Activated CD4-positive, CD25-positive, alpha-beta regulatory T cell treated with anti-CD3 and anti-CD28 coated beads, Interleukin-2, amount 50 U/mL, for 72 hours (primary cell): ENCODE results near the gene KCNN4.
"Not testable (repeated sequence)": the region's sequence is repeated elsewhere in the genome, so short reads cannot be mapped to it uniquely, and the experiment has no call there.

Experiments used
- DNase-seq: peaks from one replicate; pipeline ENCODE4 v3.0.0; 2021

Gene KCNN4

DNA sequence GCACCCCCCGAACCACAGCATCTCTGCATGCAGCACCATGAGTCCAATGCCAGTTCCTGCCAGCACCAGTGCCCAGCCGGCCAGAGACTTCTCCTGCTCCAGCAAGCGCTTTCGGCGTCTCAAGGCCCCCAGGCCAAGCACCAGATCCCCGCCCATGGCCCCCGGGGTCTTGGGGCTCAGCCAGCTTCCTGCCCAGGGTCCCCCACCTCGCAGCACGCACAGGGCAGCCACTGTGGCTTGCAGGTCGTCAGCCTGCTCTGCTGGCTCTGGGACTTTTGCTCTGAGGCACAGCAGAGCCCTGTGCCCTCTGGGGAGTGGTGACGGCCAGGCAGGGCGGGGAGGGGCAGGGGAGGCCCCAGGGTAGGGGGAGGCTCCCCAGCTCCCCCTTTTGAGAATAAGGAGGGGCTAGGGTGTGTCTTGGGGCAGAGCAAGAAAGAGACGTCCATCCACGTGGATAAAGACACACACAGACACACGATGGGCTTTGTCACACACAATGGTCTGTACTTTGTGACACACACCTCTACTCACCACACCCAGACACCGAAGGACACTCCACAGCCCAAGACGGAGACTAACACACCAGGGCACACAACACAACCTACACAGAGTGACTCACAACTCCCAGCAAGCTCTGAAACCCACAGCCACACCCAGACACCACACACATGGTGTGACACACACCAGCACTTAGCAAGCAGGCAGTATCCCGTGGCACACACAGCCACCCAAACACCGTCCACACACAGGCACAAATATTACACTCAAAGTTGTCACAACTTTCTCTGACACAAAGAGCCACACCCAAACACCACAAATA lies at the start of gene KCNN4:
Gene KCNN4 (minus strand): TSS at position 268 of the 820 bp plus-strand sequence. CDS start 112 bp downstream, at position 156.
- DNase-seq = peak; percentile 71

DNA sequence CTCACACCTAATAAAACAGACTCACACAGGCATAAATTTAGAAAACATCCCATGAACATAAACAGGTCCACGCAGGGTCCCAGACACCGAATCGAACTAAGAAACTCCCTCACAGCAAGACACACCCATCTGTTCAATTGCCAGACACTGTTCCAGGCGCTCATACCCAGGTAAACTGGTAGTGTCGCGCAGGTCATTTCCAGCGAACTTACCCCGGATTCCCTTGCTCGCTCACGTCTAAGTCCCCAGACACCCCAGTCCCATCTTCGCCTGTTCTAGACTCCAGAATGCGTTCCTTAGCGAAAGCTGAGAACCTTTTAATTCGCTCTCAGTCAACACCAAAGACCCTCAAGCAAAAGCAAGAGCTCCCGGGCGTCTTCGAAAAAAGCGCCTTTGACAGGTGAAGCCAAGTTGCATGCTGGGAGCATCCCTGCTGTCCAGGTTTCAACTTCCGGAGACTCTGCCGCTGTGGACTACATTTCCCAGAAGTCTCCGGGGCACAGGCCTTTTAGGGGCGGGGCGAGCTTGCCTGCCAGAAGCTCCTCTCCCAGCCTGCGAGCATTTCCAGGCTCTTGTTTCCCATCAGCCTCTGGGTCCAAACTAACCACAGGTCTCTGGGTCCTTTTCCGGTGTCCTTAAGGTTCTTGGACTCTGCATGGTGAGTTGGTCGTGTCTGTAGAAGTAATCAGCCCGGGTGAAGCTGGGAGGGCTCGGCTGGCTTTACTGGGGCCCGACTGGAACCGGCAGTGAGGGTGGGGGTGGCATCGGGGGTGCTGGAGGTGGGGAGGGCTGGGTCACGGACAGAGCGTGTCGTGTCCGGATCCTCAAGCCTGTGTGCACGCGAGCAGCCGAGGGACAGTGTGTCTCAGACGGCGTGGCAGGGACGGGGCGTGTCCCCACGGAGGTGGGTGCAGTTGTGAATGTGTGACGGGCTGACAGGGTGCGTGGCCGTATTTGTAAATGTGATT lies 46.3 kb upstream of the KCNN4 start, which contains the start of gene ZNF283:
Gene ZNF283 (plus strand): TSS at position 535 of the 968 bp plus-strand sequence. CDS start 6,184 bp downstream, outside the sequence.
- DNase-seq = peak; percentile 83

DNA sequence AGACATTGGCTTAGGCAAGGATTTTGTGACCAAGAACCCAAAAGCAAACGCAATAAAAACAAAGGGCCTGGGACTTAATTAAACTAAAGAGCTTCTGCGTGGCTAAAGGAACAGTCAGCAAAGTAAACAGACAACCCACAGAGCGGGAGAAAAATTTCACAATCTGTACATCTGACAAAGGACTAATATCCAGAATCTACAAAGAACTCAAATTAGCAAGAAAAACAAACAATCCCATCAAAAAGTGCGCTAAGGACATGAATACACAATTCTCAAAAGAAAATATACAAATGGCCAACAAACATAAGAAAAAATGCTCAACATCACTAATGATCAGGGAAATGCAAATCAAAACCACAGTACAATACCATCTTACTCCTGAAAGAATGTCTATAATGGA lies 43.8 kb upstream of the KCNN4 start:
- DNase-seq = not testable (repeated sequence)

DNA sequence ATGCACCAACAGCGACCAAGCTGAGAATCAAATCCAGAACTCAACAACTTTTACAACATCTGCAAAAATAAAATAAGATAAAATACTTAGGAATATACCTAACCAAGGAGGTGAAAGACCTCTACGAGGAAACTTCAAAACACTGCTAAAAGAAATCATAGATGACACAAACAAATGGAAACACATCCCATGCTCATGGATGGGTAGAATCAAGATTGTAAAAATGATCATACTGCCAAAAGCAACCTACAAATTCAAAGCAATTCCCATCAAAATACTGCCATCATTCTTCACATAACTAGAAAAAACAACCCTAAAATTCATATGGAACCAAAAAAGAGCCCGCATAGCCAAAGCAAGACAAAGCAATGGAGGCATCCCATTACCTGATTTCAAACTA lies 43.1 kb upstream of the KCNN4 start:
- DNase-seq = not testable (repeated sequence)

DNA sequence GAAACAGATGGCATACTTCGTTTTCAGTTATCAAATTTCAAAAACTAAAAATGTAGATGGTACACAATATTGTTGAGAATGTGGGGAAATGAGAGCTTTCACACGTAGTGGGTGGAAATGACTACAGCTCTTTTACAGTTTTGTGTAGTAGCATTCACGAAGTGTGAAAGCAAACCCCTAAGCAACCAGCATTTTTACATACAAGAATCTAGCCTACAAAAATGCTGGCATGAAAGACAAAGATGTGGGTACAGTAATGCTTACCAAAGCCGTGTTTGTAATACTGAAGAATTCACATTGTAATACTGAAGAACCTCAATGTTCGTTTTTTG lies 40.1 kb upstream of the KCNN4 start:
- DNase-seq = no peak

DNA sequence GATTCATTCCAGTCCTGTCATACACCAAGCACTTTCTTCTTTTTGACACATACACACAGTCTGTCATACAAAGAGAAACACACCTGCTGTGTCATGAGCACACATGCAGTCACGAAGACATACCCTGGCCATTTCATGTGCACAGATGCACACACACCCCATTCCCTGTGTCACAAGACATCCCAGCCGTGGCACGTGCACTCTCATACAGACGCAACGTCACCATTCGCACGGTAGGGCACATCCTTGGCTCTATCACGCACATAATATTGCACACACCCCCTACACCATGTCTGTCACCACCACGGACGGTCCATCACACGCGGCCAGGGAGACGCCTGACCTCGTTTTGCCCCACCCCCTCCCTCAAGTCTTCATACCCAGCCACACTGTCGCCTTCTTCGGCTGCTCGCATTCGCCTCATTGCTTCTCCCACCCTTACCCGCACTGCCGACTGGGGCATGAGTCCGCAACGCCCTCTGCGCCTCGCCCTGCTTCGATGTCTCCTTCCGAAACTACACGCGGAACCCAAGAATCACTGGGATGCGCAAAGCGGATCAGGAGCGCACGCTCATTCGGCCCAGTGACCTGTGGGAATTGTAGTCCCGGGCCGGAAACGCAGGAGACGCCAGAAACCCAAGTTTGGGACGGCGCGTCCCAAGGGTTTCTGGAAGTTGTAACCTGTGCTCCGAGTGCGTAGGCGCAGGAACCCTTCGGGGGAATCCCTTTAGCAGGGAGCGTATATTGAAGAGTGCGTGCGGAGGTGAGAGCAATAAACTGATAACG lies 39.5 kb upstream of the KCNN4 start:
- peak; percentile 33 for DNase-seq

DNA sequence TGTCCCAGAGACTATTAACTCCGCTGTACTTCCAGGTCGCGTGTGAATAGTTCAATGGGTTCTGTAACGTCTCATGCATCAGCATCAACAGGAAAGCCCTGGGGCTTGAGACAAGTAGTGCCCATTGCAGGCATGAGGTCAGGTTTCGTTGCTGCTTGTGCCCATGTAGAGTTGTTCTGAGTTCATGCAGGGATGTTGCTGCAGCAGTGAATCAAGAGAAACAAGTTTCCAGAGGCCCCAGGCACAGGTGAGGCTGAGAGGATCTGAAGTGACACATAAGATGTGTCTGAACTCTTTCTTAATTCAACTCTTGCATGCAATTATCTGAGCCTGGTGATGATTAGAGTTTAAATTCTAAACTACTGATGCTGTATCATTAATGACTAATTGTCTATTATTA lies 37.7 kb upstream of the KCNN4 start:
- no peak for DNase-seq

DNA sequence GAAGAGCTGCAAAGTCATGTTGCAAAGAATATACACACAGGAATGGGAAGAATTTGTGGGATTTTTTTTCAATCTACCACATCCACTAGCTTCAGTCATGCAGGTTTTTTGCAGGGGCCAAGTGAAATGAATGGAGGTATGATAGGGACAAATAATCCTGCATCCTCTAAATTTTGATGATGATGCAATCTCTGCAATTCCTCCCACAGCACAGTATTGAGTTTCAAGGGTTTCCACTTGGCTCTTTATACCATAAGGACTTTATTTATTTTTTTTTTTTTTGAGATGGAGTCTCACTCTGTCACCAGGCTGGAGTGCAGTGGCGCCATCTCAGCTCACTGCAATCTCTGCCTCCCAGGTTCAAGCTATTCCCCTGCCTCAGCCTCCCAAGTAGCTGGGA lies 36.7 kb upstream of the KCNN4 start:
- DNase-seq = not testable (repeated sequence)

DNA sequence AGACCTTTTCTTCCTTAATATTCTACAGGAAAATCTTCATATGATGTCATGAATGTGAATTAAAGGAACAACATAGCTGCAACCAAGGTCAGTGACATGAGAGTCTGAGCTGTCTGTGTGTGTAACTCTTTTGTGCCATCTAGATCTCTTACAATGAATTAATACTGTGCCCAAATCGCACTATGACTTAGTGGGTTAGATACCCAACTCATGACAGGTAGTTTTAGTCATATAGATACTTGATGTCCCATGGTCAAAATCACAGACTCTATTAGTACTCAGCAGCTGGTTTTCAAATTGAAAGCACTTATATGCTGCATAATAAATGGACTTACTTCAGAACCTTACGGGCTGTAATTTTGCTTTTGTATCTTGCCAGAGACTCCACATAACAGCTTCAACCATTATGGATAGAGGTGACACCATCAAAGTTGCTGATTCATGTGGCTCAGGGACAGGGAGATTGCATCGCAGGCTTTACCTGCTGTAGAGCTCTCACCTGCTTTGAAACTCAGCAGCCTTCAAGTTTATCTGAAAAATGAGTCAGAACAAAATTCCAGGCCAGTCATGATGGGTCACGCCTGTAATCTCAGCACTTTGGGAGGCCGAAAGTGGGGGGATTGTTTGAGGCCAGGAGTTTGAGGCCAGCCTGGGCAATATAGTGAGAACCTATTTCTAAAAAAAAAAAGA lies 34.0 kb upstream of the KCNN4 start:
- no peak for DNase-seq

DNA sequence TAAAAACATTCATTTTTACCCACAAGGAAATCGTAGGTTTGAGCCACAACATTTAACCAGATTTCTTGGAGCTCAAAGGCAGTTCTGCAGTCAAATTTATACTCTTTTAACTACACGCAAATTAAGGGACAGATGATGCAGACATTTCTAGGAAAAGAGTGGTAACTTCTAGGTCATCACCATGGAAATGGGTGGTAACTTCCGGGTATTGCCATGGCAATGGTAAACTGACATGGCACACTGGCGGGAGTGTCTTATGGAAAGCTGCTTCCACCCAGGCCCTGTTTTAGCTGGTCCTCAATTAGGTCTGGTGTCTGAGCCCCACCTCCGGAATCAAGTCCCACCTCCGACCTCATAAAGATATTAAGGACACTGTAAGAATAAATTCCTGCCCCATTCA lies 31.9 kb upstream of the KCNN4 start:
- no peak for DNase-seq

DNA sequence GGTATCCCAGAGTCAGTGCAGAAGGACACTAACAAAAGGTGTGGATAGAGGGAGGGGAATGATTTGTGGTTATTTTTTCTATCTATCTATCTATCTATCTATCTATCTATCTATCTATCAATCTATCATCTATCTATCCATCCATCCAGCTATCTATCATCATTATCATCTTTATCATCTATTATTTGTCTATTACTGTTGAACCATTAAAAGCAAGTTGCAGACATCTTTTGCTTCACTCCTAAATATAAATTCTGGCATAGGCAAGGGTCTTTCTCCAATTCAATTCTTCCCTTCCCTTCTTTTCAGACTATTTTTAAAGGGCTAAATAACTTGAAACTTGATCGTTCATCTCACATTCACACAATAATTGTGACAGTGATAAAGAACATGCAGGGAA lies 31.5 kb upstream of the KCNN4 start:
- DNase-seq = no peak

DNA sequence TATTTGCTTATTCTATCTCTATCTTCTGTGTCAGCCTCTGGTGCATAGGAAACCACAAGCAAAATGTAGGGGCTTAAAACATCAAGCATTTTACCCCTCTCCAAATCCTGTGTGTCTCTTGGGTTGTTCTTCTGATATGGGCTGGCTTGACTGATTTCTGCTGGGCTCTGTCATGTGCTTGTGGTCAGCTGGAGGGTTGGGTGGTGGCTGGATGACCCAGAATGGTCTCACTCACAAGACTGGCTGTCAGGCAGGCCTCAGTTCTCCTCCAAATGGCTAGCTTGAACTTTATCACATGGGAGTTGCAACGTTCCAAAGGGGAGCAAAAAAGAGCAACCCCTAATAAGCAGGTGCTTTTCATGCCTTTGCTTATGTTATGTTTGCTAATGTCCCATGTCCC lies 31.1 kb upstream of the KCNN4 start:
- no peak for DNase-seq

DNA sequence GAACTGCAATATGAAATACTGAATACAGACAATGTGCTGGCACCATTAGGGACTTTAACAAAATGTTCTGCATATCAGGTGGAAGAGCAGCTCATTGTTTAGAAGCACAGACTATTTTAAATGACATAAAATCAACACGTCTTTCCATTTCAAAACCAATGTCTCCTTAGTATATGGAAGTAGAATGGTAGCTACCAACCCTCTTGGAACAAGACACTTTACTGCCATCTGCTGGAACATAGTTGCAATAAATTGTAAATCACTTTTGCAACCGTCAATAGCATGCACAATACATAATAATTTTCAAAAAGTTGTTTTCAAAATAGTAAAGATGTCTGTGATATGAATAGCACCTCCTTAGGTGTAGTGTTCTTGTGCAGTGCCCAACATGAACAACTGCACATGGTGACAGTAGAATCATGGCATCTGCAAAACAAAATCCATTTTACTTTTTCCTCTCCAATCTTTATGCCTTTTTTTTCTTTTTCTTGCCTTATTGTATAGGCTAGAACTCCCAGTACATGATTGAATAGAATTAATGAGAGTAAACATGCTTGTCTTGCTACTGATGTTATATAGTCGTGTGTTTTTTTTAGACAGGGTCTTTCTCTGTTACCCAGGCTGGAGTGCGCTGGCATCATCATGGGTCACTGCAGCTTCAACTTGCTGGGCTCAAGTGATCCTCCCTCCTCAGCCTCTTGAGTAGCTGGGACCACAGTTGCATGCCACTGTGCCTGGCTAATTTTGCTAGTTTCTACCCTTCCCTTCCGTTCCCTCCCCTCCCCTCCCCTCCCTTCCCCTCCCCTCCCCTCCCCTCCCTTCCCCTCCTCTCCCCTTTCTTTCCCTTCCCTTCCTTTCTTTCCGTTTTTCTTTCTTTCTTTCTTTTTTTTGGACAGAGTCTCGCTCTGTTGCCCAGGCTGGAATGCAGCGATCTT lies 29.3 kb upstream of the KCNN4 start:
- DNase-seq = no peak

DNA sequence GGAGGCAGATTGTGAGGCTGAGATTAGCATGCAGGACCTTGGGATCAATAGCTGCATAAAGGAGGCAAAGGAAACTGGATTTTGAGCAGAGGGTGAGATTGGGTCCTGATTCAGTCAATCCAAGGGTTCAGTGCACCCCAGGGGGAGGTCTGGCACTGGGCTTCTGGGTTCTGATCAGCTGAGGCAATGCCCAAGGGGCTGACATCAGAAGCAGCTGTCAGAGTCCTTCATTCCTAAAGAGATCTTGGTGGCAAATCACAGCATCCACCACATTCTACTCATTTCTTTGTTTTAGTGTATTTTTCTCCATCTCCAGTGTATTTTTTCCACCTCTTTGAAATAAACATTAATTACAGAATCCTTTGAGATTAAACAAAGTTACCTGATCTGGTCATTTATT lies 26.9 kb upstream of the KCNN4 start:
- no peak for DNase-seq

DNA sequence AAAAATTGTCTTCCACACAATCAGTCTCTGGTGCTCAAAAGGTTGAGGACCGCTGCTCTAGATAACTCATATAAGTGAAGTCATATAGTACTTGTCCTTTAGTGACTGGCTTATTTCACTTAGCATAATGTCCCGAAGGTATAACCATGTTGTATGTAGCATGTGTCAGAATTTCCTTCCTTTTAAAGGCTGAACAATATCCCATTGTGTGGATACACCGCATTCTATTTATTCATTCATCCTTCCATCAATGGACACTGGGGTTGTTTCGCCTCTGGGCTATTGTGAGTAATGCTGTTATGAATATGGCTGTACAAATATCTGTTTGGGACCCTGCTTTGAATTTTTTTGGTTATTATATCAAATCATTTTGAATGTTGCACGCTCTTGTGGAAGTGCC lies 26.1 kb upstream of the KCNN4 start:
- no peak for DNase-seq

DNA sequence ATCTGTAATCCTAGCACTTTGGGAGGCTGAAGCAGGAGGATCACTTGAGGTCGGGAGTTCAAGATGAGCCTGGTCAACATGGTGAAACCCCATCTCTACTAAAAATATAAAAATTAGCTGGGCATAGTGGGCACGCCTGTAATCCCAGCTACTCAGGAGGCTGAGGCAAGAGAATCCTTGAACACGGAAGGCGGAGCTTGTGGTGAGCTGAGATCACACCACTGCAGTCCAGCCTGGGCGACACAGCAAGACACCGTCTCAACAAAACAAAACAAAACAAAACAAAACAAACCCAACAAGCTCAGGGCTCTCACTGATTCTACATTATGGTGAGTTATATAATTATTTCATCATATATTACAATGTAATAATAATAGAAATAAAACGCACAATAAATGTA lies 25.6 kb upstream of the KCNN4 start:
- not testable (repeated sequence) for DNase-seq

DNA sequence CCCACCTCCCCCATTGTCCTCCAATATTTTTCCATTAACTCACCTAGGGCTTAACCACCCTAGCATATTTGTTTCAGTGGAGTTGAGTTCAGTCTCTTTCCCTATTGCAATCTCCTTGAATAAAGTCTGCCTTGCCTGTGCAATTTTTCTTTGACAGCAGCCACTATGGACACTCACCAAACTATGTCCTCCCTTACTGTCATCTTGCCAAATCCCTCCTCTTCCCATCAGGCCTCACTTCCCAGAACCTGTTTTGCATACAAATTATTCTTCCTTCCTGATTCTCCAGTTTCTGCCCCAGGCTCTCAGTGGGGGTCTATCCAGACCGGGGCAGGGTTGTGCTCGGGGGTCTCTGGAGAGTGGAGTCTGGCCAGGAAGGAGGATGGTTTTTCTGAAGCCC lies 23.7 kb upstream of the KCNN4 start:
- DNase-seq = no peak

DNA sequence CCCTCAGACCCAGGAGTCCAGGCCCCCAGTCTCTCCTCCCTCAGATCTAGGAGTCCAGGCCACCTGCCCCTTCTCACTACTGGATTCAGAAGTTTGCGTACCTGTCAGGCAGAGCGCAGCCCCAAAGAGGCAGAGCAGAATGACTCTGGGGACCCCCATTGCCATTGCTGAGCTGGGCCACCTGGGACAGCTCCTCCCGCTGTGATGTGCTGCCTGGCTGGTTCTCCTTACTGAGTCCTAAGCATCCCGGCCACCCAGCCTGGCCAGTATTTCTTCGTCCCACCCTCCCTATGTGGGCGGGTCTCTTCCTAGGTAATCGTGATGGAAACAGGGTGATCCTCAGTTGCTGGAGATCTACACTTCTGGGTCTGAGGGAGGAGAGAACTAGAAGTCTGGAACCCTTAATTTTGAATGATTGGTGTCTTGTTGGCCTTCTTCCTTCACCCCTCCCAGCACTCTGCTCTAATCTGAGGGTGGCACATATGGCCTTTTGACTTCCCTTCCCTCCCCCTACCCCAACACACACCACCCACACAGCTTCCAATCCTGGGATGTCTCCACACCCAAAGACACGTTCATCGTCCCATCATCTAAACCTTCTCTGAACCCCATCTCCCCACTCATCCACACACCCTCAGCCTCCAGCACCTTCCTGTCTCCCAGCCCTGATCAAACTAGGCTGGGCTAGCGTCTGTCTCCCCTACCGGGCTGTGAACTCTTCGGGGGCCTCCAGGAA lies 21.6 kb upstream of the KCNN4 start, which contains the start of gene LYPD5:
Gene LYPD5 (minus strand): TSS at position 232 of the 736 bp plus-strand sequence. CDS start 67 bp downstream, at position 165.
- no peak for DNase-seq

DNA sequence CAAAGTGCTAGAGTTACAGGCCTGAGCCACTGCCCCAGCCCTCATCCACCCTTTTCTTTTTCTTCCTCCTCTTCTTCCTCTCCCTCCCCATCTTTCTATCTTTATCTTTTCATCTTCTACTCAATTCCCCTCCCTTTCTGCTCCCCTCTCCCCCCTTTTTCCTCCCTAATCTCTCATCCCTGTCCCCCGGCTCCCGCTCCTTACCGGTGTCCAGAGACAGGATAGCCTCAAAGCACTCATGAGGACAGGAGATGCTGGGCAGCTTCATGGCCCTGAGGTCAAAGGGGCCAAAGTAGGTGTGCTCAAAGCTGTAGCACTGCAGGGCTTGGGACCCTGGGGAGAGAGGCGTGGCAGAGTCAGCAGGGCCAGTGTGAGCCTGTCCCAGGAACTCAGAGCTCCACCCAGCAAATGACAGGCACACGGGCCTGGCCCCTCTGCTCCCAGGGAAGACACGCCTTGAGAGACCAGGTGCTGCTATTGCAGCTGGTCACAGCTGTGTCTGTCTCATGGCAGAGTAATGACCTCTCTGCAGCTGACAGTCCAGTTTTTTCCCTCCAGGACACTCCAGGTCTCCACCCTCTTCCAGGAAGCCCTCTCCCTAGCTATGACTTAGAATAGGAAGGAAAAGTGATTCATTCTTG lies 18.8 kb upstream of the KCNN4 start:
- DNase-seq = no peak
